Measurements from ENCODE around the gene SOX15.

SOX15 gene

GRCh38 chr17:7623661-7624060, 33.8 kb upstream of the SOX15 start:
- H3K4me2 ChIP-seq (ENCODE audit: insufficient read depth, low read length, poor library complexity, severe bottlenecking): peak overlapping the region; percentile 11
- H3K36me3 ChIP-seq (replicated peaks in 1 of 2; ENCODE audit: control insufficient read depth in 2 of 2, insufficient read depth in 2 of 2, low read length in 2 of 2): peaks cover 0 to 7% of the 10 kb centered on the region in 2 donors
- H4K91ac ChIP-seq (ENCODE audit: low read depth, low read length, poor library complexity): no peak overlapping the region
- H2AFZ ChIP-seq (ENCODE audit: low read length): no peak overlapping the region
- no peak overlapping the region for H2BK12ac ChIP-seq (ENCODE audit: low read length)
- no peak overlapping the region for H3K18ac ChIP-seq (ENCODE audit: low read length)
- no peak overlapping the region for H3K4ac ChIP-seq (ENCODE audit: low read length)
- H2BK5ac ChIP-seq (ENCODE audit: low read length): no peak overlapping the region
- H3K14ac ChIP-seq (ENCODE audit: low read length): no peak overlapping the region
- peaks cover 2 to 8% of the 10 kb centered on the region in 2 donors for H3K4me1 ChIP-seq (ENCODE audit: control insufficient read depth in 2 of 2, insufficient read depth in 1 of 2, low read depth in 1 of 2, low read length in 2 of 2)
- WGBS, 2 donors (ENCODE audit: extremely low coverage in 2 of 2, insufficient read length in 2 of 2, insufficient replicate concordance in 1 of 2): no CpG with 5 or more reads among the region's 5 CpGs
- no peak overlapping the region for H3K27ac ChIP-seq (replicated peaks; ENCODE audit: low read length)
- DNase-seq (ENCODE audit: low spot score): no peak
- no peaks in the 10 kb centered on the region for H3K79me1 ChIP-seq (ENCODE audit: low read depth, low read length)
- H4K8ac ChIP-seq (ENCODE audit: low read depth, low read length): no peak overlapping the region
- no peak overlapping the region for H2AK5ac ChIP-seq (ENCODE audit: low read depth, low read length)
- H3K27me3 ChIP-seq (ENCODE audit: control insufficient read depth in 3 of 3, insufficient read depth in 3 of 3, low read depth in 1 of 3, low read length in 3 of 3): no peaks in the 10 kb centered on the region
- H3K4me3 ChIP-seq (ENCODE audit: low read length in 2 of 2): no peak overlapping the region
- H2BK15ac ChIP-seq (ENCODE audit: low read length): no peak overlapping the region
- no peak overlapping the region for H3K23ac ChIP-seq (ENCODE audit: low read depth, low read length, poor library complexity)
- H3K9ac ChIP-seq (ENCODE audit: low read depth, low read length, poor library complexity): no peak overlapping the region
- no peak overlapping the region for H2BK120ac ChIP-seq (ENCODE audit: low read depth, low read length)
- no peaks in the 10 kb centered on the region for H3K9me3 ChIP-seq (replicated peaks in 1 of 2; ENCODE audit: control insufficient read depth in 2 of 2, insufficient read depth in 1 of 2, low read depth in 1 of 2, low read length in 2 of 2)

GRCh38 chr17:7620835-7621234, 30.9 kb upstream of the SOX15 start:
- no CpG with 5 or more reads among the region's 8 CpGs for whole genome bisulfite sequencing, 2 donors (ENCODE audit: extremely low coverage in 2 of 2, insufficient read length in 2 of 2, insufficient replicate concordance in 1 of 2)
- no peak overlapping the region for H3K23ac ChIP-seq (ENCODE audit: low read depth, low read length, poor library complexity)
- no peaks in the 10 kb centered on the region for H3K79me1 ChIP-seq (ENCODE audit: low read depth, low read length)
- H4K8ac ChIP-seq (ENCODE audit: low read depth, low read length): no peak overlapping the region
- no peak overlapping the region for H3K4me3 ChIP-seq (ENCODE audit: low read length in 2 of 2)
- no peak overlapping the region for H3K18ac ChIP-seq (ENCODE audit: low read length)
- no peak overlapping the region for H3K4ac ChIP-seq (ENCODE audit: low read length)
- no peak overlapping the region for H3K9ac ChIP-seq (ENCODE audit: low read depth, low read length, poor library complexity)
- H2BK5ac ChIP-seq (ENCODE audit: low read length): no peak overlapping the region
- H2AK5ac ChIP-seq (ENCODE audit: low read depth, low read length): no peak overlapping the region
- no peak overlapping the region for H4K91ac ChIP-seq (ENCODE audit: low read depth, low read length, poor library complexity)
- H2BK15ac ChIP-seq (ENCODE audit: low read length): no peak overlapping the region
- H3K9me3 ChIP-seq (replicated peaks in 1 of 2; ENCODE audit: control insufficient read depth in 2 of 2, insufficient read depth in 1 of 2, low read depth in 1 of 2, low read length in 2 of 2): no peaks in the 10 kb centered on the region
- peaks cover 0 to 2% of the 10 kb centered on the region in 2 donors for H3K36me3 ChIP-seq (replicated peaks in 1 of 2; ENCODE audit: control insufficient read depth in 2 of 2, insufficient read depth in 2 of 2, low read length in 2 of 2)
- no peak overlapping the region for H3K4me2 ChIP-seq (ENCODE audit: insufficient read depth, low read length, poor library complexity, severe bottlenecking)
- no peak overlapping the region for H3K27ac ChIP-seq (replicated peaks; ENCODE audit: low read length)
- H2BK120ac ChIP-seq (ENCODE audit: low read depth, low read length): no peak overlapping the region
- no peaks in the 10 kb centered on the region for H3K4me1 ChIP-seq (ENCODE audit: control insufficient read depth in 2 of 2, insufficient read depth in 1 of 2, low read depth in 1 of 2, low read length in 2 of 2)
- no peak overlapping the region for H2BK12ac ChIP-seq (ENCODE audit: low read length)
- H3K14ac ChIP-seq (ENCODE audit: low read length): no peak overlapping the region
- no peak overlapping the region for H2AFZ ChIP-seq (ENCODE audit: low read length)
- DNase-seq (ENCODE audit: low spot score): no peak
- H3K27me3 ChIP-seq (ENCODE audit: control insufficient read depth in 3 of 3, insufficient read depth in 3 of 3, low read depth in 1 of 3, low read length in 3 of 3): no peaks in the 10 kb centered on the region

DNA sequence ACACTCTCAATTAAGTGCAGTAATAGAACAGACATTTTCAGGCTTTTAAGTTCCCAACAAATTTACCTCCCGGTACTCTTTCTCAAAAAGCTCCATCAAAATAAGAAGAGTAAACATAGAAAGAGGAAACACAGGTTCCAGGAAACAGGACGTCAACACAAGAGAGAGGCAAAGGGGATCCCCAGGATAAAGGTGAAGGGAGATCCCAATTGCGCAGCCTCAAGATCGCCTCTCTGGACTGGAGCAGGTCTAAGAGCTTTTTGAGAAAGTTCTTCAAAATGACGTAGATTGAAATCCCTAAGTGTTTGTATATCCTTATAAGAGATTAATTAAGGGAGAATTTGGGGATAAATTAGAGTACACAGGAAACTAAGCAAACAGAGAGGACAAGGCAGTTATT, 28.7 kb upstream of the SOX15 start:
- Histone ChIP-seq H3K14ac (ENCODE audit: low read length) (no peak overlapping the region), H3K9ac (ENCODE audit: low read depth, low read length, poor library complexity) (no peak overlapping the region), H4K8ac (ENCODE audit: low read depth, low read length) (no peak overlapping the region), H2BK120ac (ENCODE audit: low read depth, low read length) (no peak overlapping the region), H3K36me3 (replicated peaks in 1 of 2; ENCODE audit: control insufficient read depth in 2 of 2, insufficient read depth in 2 of 2, low read length in 2 of 2) (no peaks in the 10 kb centered on the region), H2AFZ (ENCODE audit: low read length) (no peak overlapping the region), H3K79me1 (ENCODE audit: low read depth, low read length) (peaks cover 3% of the 10 kb centered on the region), H2AK5ac (ENCODE audit: low read depth, low read length) (no peak overlapping the region), H3K27ac (replicated peaks; ENCODE audit: low read length) (no peak overlapping the region), H3K4me3 (ENCODE audit: low read length in 2 of 2) (no peak overlapping the region), H3K4me2 (ENCODE audit: insufficient read depth, low read length, poor library complexity, severe bottlenecking) (no peak overlapping the region), H4K91ac (ENCODE audit: low read depth, low read length, poor library complexity) (no peak overlapping the region), H2BK15ac (ENCODE audit: low read length) (no peak overlapping the region), H3K4me1 (ENCODE audit: control insufficient read depth in 2 of 2, insufficient read depth in 1 of 2, low read depth in 1 of 2, low read length in 2 of 2) (peaks cover 1 to 2% of the 10 kb centered on the region in 2 donors), H2BK12ac (ENCODE audit: low read length) (no peak overlapping the region), H3K4ac (ENCODE audit: low read length) (no peak overlapping the region), H3K9me3 (replicated peaks in 1 of 2; ENCODE audit: control insufficient read depth in 2 of 2, insufficient read depth in 1 of 2, low read depth in 1 of 2, low read length in 2 of 2) (no peaks in the 10 kb centered on the region), H3K18ac (ENCODE audit: low read length) (no peak overlapping the region), H3K27me3 (ENCODE audit: control insufficient read depth in 3 of 3, insufficient read depth in 3 of 3, low read depth in 1 of 3, low read length in 3 of 3) (no peaks in the 10 kb centered on the region), H3K23ac (ENCODE audit: low read depth, low read length, poor library complexity) (no peak overlapping the region), H2BK5ac (ENCODE audit: low read length) (no peak overlapping the region)
- no CpG with 5 or more reads among the region's 5 CpGs for WGBS, 2 donors (ENCODE audit: extremely low coverage in 2 of 2, insufficient read length in 2 of 2, insufficient replicate concordance in 1 of 2)
- DNase-seq (ENCODE audit: low spot score): no peak

GRCh38 chr17:7615265-7615747, 25.4 kb upstream of the SOX15 start:
- peak overlapping the region; percentile 48 to 73 for H3K4me3 ChIP-seq (ENCODE audit: low read length in 2 of 2)
- peaks cover 5 to 23% of the 10 kb centered on the region in 2 donors for H3K36me3 ChIP-seq (replicated peaks in 1 of 2; ENCODE audit: control insufficient read depth in 2 of 2, insufficient read depth in 2 of 2, low read length in 2 of 2)
- H3K27me3 ChIP-seq (ENCODE audit: control insufficient read depth in 3 of 3, insufficient read depth in 3 of 3, low read depth in 1 of 3, low read length in 3 of 3): no peaks in the 10 kb centered on the region
- H3K18ac ChIP-seq (ENCODE audit: low read length): peak overlapping the region; percentile 53
- no peaks in the 10 kb centered on the region for H3K9me3 ChIP-seq (replicated peaks in 1 of 2; ENCODE audit: control insufficient read depth in 2 of 2, insufficient read depth in 1 of 2, low read depth in 1 of 2, low read length in 2 of 2)
- WGBS, 2 donors (ENCODE audit: extremely low coverage in 2 of 2, insufficient read length in 2 of 2, insufficient replicate concordance in 1 of 2): no CpG with 5 or more reads among the region's 28 CpGs
- peaks cover 3% of the 10 kb centered on the region for H3K79me1 ChIP-seq (ENCODE audit: low read depth, low read length)
- no peak for DNase-seq (ENCODE audit: low spot score)
- H3K27ac ChIP-seq (replicated peaks; ENCODE audit: low read length): peak overlapping the region; percentile 93
- no peak overlapping the region for H3K4ac ChIP-seq (ENCODE audit: low read length)
- no peak overlapping the region for H2BK120ac ChIP-seq (ENCODE audit: low read depth, low read length)
- no peak overlapping the region for H4K8ac ChIP-seq (ENCODE audit: low read depth, low read length)
- H3K9ac ChIP-seq (ENCODE audit: low read depth, low read length, poor library complexity): no peak overlapping the region
- H2BK15ac ChIP-seq (ENCODE audit: low read length): no peak overlapping the region
- peak overlapping the region; percentile 54 for H3K4me2 ChIP-seq (ENCODE audit: insufficient read depth, low read length, poor library complexity, severe bottlenecking)
- no peak overlapping the region for H3K14ac ChIP-seq (ENCODE audit: low read length)
- peaks cover 8 to 9% of the 10 kb centered on the region in 2 donors for H3K4me1 ChIP-seq (ENCODE audit: control insufficient read depth in 2 of 2, insufficient read depth in 1 of 2, low read depth in 1 of 2, low read length in 2 of 2)
- H2AFZ ChIP-seq (ENCODE audit: low read length): peak overlapping the region; percentile 85
- no peak overlapping the region for H3K23ac ChIP-seq (ENCODE audit: low read depth, low read length, poor library complexity)
- H2BK12ac ChIP-seq (ENCODE audit: low read length): no peak overlapping the region
- no peak overlapping the region for H2AK5ac ChIP-seq (ENCODE audit: low read depth, low read length)
- no peak overlapping the region for H4K91ac ChIP-seq (ENCODE audit: low read depth, low read length, poor library complexity)
- no peak overlapping the region for H2BK5ac ChIP-seq (ENCODE audit: low read length)

Data from neuronal stem cell (in vitro differentiated cells).